ENCODE data around the gene CXCR3.

DNA sequence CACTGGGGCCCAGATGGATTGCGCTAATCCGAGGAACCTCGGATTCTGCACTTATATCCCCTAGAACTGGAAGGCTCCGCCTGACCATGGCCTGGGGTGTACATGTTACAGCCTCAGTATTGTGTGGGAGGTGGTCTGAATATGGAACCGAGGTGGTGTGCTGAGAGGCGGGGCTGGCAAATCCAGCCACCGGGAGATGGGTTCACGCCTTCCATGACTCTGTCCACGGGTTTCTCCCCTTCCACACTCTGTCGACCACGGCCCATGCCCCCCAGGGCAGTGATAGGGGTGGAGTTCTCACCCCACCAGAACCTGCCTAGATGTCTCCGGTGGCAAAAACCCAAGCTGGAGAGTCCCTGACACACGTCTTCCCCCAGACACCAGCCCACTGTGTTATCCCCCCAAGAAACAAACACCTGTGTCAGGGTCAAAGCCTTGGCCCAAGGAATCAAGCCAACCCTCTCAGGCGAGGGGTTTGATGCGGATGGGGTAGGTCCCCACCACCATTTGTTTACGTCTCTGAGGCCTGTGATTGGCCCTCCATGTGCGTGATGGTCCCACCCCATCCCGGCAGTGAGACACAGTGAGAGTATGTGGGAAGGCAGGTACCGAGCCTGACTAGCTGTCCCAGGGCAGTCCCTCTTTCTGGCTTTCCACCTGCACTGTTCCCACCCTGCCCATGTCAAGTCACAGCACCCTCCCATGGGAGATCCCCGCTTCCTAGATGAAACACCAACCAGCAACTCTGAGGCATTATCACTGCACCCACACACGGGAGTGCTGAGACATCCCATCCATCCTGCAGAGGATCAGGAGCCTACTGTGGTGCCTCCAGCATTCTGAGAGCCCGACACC is 42.5 kb upstream of the CXCR3 start:
- TF ChIP-seq CTCF (IDR thresholded peaks at IDR 0.05) (no peak), POLR2A (IDR thresholded peaks at IDR 0.05) (no peak)

Measured in adrenal gland (tissue), 5 donors.